ENCODE data around the gene DIAPH3. TPM values are rescaled to one million over a fixed set of nuclear protein-coding genes. Genes with fewer than 3 reads are reported as not detected.

The DIAPH3 gene
- total and polyA plus RNA-seq, 2 donors (not counting 1 experiment from before 2014, with no cell fraction given): 0.03 to 0.10 TPM

DNA sequence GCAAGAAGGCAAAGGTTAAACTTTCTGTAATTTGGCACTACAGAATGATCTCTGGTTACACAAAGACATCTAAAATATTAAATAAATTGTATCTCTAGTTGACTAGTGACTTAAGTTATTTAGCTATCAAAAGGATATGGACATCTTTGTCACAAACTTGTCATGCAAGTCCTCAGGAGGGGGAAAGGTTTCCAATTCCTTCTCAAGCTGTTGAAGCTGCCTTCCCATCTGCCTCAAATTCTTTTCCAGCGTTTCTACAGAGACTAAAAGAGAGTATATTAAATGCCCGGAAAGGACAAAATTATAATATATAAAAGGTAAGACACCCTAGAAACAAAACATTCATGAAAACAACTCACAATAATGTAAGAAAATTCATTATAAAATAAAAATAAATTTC lies 324.5 kb downstream of the DIAPH3 start:
- H3K27me3 Mint-ChIP-seq: no peaks in the 10 kb centered on the region
- intact Hi-C loops (cut with micrococcal nuclease): no loop called here
- no peak for DNase-seq
- no peaks in the 10 kb centered on the region for H3K9me3 Mint-ChIP-seq (ENCODE audit: insufficient read depth)
- Histone ChIP-seq H3K36me3 (replicated peaks in 1 of 2; ENCODE audit: control extremely low read depth in 1 of 2, control insufficient read depth in 1 of 2, extremely low read depth in 1 of 2, insufficient read depth in 2 of 2, low read length in 1 of 2) (no peaks in the 10 kb centered on the region), H3K9ac (ENCODE audit: low read length) (no peak overlapping the region), H3K4me2 (replicated peaks; ENCODE audit: low read depth, low read length, poor library complexity, severe bottlenecking) (no peak overlapping the region), H3K27me3 (replicated peaks in 1 of 4; ENCODE audit: control extremely low read depth in 1 of 4, control insufficient read depth in 3 of 4, insufficient read depth in 4 of 4, low read length in 3 of 4) (no peaks in the 10 kb centered on the region), H4K20me1 (ENCODE audit: control insufficient read depth, insufficient read depth, low read length, poor library complexity, severe bottlenecking) (no peaks in the 10 kb centered on the region), H3K79me2 (ENCODE audit: control insufficient read depth, insufficient read depth, low read length) (no peaks in the 10 kb centered on the region), H3K9me3 (ENCODE audit: control extremely low read depth in 1 of 3, control insufficient read depth in 2 of 3, insufficient read depth in 1 of 3, low read length in 2 of 3) (no peaks in the 10 kb centered on the region), H3K4me3 (ENCODE audit: control extremely low read depth in 1 of 5, extremely low read depth in 1 of 5, insufficient read depth in 1 of 5, low read depth in 2 of 5, low read length in 4 of 5) (no peak overlapping the region), H3K27ac (ENCODE audit: low read length in 2 of 2) (no peak overlapping the region), H3K4me1 (ENCODE audit: control insufficient read depth in 2 of 2, insufficient read depth in 2 of 2, low read length in 2 of 2) (no peaks in the 10 kb centered on the region), H2AFZ (ENCODE audit: insufficient read depth, low read depth, low read length, poor library complexity, severe bottlenecking) (no peak overlapping the region)
- TF ChIP-seq, protein P1, sequence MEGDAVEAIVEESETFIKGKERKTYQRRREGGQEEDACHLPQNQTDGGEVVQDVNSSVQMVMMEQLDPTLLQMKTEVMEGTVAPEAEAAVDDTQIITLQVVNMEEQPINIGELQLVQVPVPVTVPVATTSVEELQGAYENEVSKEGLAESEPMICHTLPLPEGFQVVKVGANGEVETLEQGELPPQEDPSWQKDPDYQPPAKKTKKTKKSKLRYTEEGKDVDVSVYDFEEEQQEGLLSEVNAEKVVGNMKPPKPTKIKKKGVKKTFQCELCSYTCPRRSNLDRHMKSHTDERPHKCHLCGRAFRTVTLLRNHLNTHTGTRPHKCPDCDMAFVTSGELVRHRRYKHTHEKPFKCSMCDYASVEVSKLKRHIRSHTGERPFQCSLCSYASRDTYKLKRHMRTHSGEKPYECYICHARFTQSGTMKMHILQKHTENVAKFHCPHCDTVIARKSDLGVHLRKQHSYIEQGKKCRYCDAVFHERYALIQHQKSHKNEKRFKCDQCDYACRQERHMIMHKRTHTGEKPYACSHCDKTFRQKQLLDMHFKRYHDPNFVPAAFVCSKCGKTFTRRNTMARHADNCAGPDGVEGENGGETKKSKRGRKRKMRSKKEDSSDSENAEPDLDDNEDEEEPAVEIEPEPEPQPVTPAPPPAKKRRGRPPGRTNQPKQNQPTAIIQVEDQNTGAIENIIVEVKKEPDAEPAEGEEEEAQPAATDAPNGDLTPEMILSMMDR (IDR thresholded peaks at IDR 0.05): no peak
- no peak for TF ChIP-seq EZH2 (IDR thresholded peaks at IDR 0.05; ENCODE audit: borderline replicate concordance, insufficient read depth, low read depth, low read length, poor library complexity, severe bottlenecking)
- no peak overlapping the region for H3K27ac Mint-ChIP-seq
- ChIA-PET POLR2A (no interaction called here), CTCF (no interaction called here)
- no peak for ATAC-seq (ENCODE audit: low read depth)
- no CpG with 5 or more reads among the region's 2 CpGs for WGBS (ENCODE audit: insufficient coverage)
- H3K4me3 Mint-ChIP-seq: no peak overlapping the region
- no peaks in the 10 kb centered on the region for H3K4me1 Mint-ChIP-seq

DNA sequence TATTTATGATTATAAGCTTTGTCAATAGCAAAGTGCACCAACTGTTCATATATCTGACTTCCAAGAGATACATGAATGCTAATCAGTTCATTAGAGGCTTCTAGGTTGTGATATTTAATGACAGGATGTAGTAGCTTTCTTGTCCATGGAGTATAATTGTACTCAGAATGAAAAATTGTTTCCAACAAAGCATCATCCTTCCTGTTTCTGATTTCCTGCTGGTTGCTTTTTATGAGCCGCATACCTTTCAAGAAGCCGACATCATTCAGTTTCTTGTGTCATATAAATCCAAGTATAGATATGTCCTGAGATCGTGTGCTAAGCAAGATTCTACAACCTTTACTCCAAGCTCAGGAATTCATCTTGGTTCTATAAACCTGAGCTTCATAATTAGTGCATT lies 326.6 kb downstream of the DIAPH3 start:
- H4K20me1 ChIP-seq (ENCODE audit: control insufficient read depth, insufficient read depth, low read length, poor library complexity, severe bottlenecking): no peaks in the 10 kb centered on the region
- no peak overlapping the region for H3K27ac Mint-ChIP-seq
- H3K79me2 ChIP-seq (ENCODE audit: control insufficient read depth, insufficient read depth, low read length): no peaks in the 10 kb centered on the region
- no peaks in the 10 kb centered on the region for H3K4me1 ChIP-seq (ENCODE audit: control insufficient read depth in 2 of 2, insufficient read depth in 2 of 2, low read length in 2 of 2)
- H3K9me3 ChIP-seq (ENCODE audit: control extremely low read depth in 1 of 3, control insufficient read depth in 2 of 3, insufficient read depth in 1 of 3, low read length in 2 of 3): no peaks in the 10 kb centered on the region
- no peaks in the 10 kb centered on the region for H3K27me3 ChIP-seq (replicated peaks in 1 of 4; ENCODE audit: control extremely low read depth in 1 of 4, control insufficient read depth in 3 of 4, insufficient read depth in 4 of 4, low read length in 3 of 4)
- ChIA-PET POLR2A (no interaction called here), CTCF (interaction anchor here (0.7 kb wide), 1 partner anchor 527 kb away, joined by 3 read pairs; no protein-coding TSS in a partner anchor)
- no peak overlapping the region for H3K4me2 ChIP-seq (replicated peaks; ENCODE audit: low read depth, low read length, poor library complexity, severe bottlenecking)
- H2AFZ ChIP-seq (ENCODE audit: insufficient read depth, low read depth, low read length, poor library complexity, severe bottlenecking): no peak overlapping the region
- H3K27me3 Mint-ChIP-seq: no peaks in the 10 kb centered on the region
- H3K4me3 Mint-ChIP-seq: no peak overlapping the region
- no peak overlapping the region for H3K9ac ChIP-seq (ENCODE audit: low read length)
- TF ChIP-seq, protein P1 (IDR thresholded peaks at IDR 0.05): no peak
- TF ChIP-seq EZH2 (IDR thresholded peaks at IDR 0.05; ENCODE audit: borderline replicate concordance, insufficient read depth, low read depth, low read length, poor library complexity, severe bottlenecking): no peak
- WGBS (ENCODE audit: insufficient coverage): no CpG with 5 or more reads among the region's 3 CpGs
- DNase-seq (no peak), ATAC-seq (ENCODE audit: low read depth) (no peak)
- no peaks in the 10 kb centered on the region for H3K4me1 Mint-ChIP-seq
- no peaks in the 10 kb centered on the region for H3K36me3 ChIP-seq (replicated peaks in 1 of 2; ENCODE audit: control extremely low read depth in 1 of 2, control insufficient read depth in 1 of 2, extremely low read depth in 1 of 2, insufficient read depth in 2 of 2, low read length in 1 of 2)
- intact Hi-C loops (cut with micrococcal nuclease): no loop called here
- no peak overlapping the region for H3K27ac ChIP-seq (ENCODE audit: low read length in 2 of 2)
- no peaks in the 10 kb centered on the region for H3K9me3 Mint-ChIP-seq (ENCODE audit: insufficient read depth)
- H3K4me3 ChIP-seq (ENCODE audit: control extremely low read depth in 1 of 5, extremely low read depth in 1 of 5, insufficient read depth in 1 of 5, low read depth in 2 of 5, low read length in 4 of 5): no peak overlapping the region
